ENCODE results near the gene PCDHB2.
"Not testable (repeated sequence)": the region's sequence is repeated elsewhere in the genome, so short reads cannot be mapped to it uniquely, and the experiment has no call there.

Gene PCDHB2

GRCh38 chr5:141135718-141136266, 41.4 kb downstream of the PCDHB2 start:
- DNase-seq (ENCODE audit: low spot score) = no peak

- DNase-seq (ENCODE audit: low spot score) = not testable (repeated sequence)
These were observed 42.9 kb downstream of the PCDHB2 start for GRCh38 chr5:141137346-141137745.

Measured in NAMALWA (cell line).